Loucy (cell line): ENCODE measurements around the gene LMO7.

Experiments used
- H2AFZ ChIP-seq: fragments of 200-600 bp; sonication (generic); 2 replicates; pipeline ENCODE4 v1.6.0; 2016; ENCODE audit warnings: antibody characterized with exemption, mild to moderate bottlenecking, low read length, moderate library complexity
- H3F3A ChIP-seq: fragments of 200-600 bp; 2 replicates; pipeline ENCODE4 v1.6.0; 2016; ENCODE audit warnings: antibody characterized with exemption, low read depth, mild to moderate bottlenecking
- H3K27me3 ChIP-seq: fragments of 200-600 bp; sonication (generic); 2 replicates; pipeline ENCODE4 v1.6.1; 2014; ENCODE audit warnings: low read length, mild to moderate bottlenecking; ENCODE audit not compliant: insufficient read depth, poor library complexity, severe bottlenecking
- H3K36me3 ChIP-seq: fragments of 200-600 bp; sonication (generic); 2 replicates; pipeline ENCODE4 v1.6.1; 2016; ENCODE audit warnings: low read length; ENCODE audit not compliant: insufficient read depth
- H3K4me1 ChIP-seq: fragments of 200-600 bp; sonication (generic); 2 replicates; pipeline ENCODE4 v1.5.1; 2014; ENCODE audit warnings: low read length, mild to moderate bottlenecking; ENCODE audit not compliant: insufficient read depth, poor library complexity, severe bottlenecking
- H3K4me2 ChIP-seq: fragments of 200-600 bp; sonication (generic); 2 replicates; pipeline ENCODE4 v1.6.0; 2014; ENCODE audit warnings: antibody characterized with exemption, low read length, low read depth, mild to moderate bottlenecking; ENCODE audit not compliant: poor library complexity, severe bottlenecking
- H3K4me3 ChIP-seq: fragments of 200-600 bp; sonication (generic); 2 replicates; pipeline ENCODE4 v1.5.1; 2014; ENCODE audit warnings: low read length, mild to moderate bottlenecking, mixed read lengths; ENCODE audit not compliant: poor library complexity, severe bottlenecking
- H3K79me2 ChIP-seq: fragments of 200-600 bp; sonication (generic); 2 replicates; pipeline ENCODE4 v1.6.1; 2014; ENCODE audit warnings: low read length; ENCODE audit not compliant: insufficient read depth
- H3K9ac ChIP-seq: fragments of 200-600 bp; sonication (generic); 2 replicates; pipeline ENCODE4 v1.6.0; 2014; ENCODE audit warnings: mild to moderate bottlenecking, low read depth, low read length, moderate library complexity; ENCODE audit not compliant: poor library complexity, severe bottlenecking
- H3K9me2 ChIP-seq: fragments of 200-600 bp; sonication (generic); replicated peaks from 2 replicates; pipeline ENCODE4 v1.6.1; 2016; ENCODE audit warnings: low read depth, low read length, mixed read lengths
- H3K9me3 ChIP-seq: fragments of 200-600 bp; sonication (generic); 2 replicates; pipeline ENCODE4 v1.6.1; 2014; ENCODE audit warnings: mild to moderate bottlenecking, antibody characterized with exemption, low read length, low read depth; ENCODE audit not compliant: insufficient read depth
- H4K20me1 ChIP-seq: fragments of 200-600 bp; sonication (generic); 2 replicates; pipeline ENCODE4 v1.6.0; 2014; ENCODE audit warnings: antibody characterized with exemption, low read length, mild to moderate bottlenecking; ENCODE audit not compliant: insufficient read depth, poor library complexity, severe bottlenecking
- CTCF ChIP-seq: fragments of 200-600 bp; sonication (generic); conservative IDR thresholded peaks from 2 replicates; pipeline ENCODE4 v1.5.1; 2014; ENCODE audit warnings: mild to moderate bottlenecking, antibody characterized with exemption, low read length
- EZH2phosphoT487 ChIP-seq: fragments of 200-600 bp; IDR thresholded peaks from 2 replicates; pipeline ENCODE4 v1.6.1; 2018; ENCODE audit warnings: antibody characterized with exemption, mild to moderate bottlenecking, moderate library complexity, borderline replicate concordance

LMO7 gene

GRCh38 chr13:75870397-75870903 is 234.3 kb downstream of the LMO7 start:
- no peaks in the 10 kb centered on the region for H3K79me2 ChIP-seq
- H2AFZ ChIP-seq = peak overlapping the region; percentile 65
- H4K20me1 ChIP-seq = no peaks in the 10 kb centered on the region
- H3K4me1 ChIP-seq = no peaks in the 10 kb centered on the region
- no peaks in the 10 kb centered on the region for H3K9me3 ChIP-seq
- no peak overlapping the region for H3K4me3 ChIP-seq
- no peaks in the 10 kb centered on the region for H3K9me2 ChIP-seq
- TF ChIP-seq EZH2phosphoT487 = no peak
- peak; percentile 90 for TF ChIP-seq CTCF
- H3K4me2 ChIP-seq = peak overlapping the region; percentile 30
- H3K9ac ChIP-seq = no peak overlapping the region
- H3K27me3 ChIP-seq = no peaks in the 10 kb centered on the region
- H3F3A ChIP-seq = no peaks in the 10 kb centered on the region
- H3K36me3 ChIP-seq = no peaks in the 10 kb centered on the region

GRCh38 chr13:75871059-75871458 is 234.9 kb downstream of the LMO7 start:
- Histone ChIP-seq H3K4me2 (no peak overlapping the region), H3K79me2 (no peaks in the 10 kb centered on the region), H3K36me3 (no peaks in the 10 kb centered on the region), H3K9ac (no peak overlapping the region), H3K9me2 (no peaks in the 10 kb centered on the region), H3K27me3 (no peaks in the 10 kb centered on the region), H3K9me3 (no peaks in the 10 kb centered on the region), H3K4me3 (no peak overlapping the region), H4K20me1 (no peaks in the 10 kb centered on the region), H3F3A (no peaks in the 10 kb centered on the region), H2AFZ (no peak overlapping the region), H3K4me1 (peaks cover 2% of the 10 kb centered on the region)
- TF ChIP-seq EZH2phosphoT487 (no peak), CTCF (no peak)

- Histone ChIP-seq H3K9me3 (no peaks in the 10 kb centered on the region), H4K20me1 (no peaks in the 10 kb centered on the region), H3K9ac (no peak overlapping the region), H3K4me3 (no peak overlapping the region), H3K4me2 (no peak overlapping the region), H3K36me3 (no peaks in the 10 kb centered on the region), H3K4me1 (peaks cover 5% of the 10 kb centered on the region), H3K27me3 (no peaks in the 10 kb centered on the region), H2AFZ (no peak overlapping the region), H3F3A (no peaks in the 10 kb centered on the region), H3K9me2 (no peaks in the 10 kb centered on the region), H3K79me2 (no peaks in the 10 kb centered on the region)
- TF ChIP-seq EZH2phosphoT487 (no peak), CTCF (no peak)
Measured at GRCh38 chr13:75872980-75873379, 236.8 kb downstream of the LMO7 start.
